Measurements from ENCODE around the gene PLK5.

GRCh38 chr19:1474765-1475351, 49.0 kb upstream of the PLK5 start:
- TF ChIP-seq CTCF (IDR thresholded peaks at IDR 0.05) = no peak
- TF ChIP-seq POLR2AphosphoS5 (IDR thresholded peaks at IDR 0.05) = no peak

Measured in gastroesophageal sphincter (tissue), 3 donors.